Activated CD8-positive, alpha-beta memory T cell treated with anti-CD3 and anti-CD28 coated beads, Interleukin-2, amount 50 U/mL, for 24 hours (primary cell): Measurements from ENCODE around the gene SMPD2.
A peak's percentile ranks its signal among the peaks of the same experiment; 100 is the strongest.
"Not testable (repeated sequence)": the region's sequence is repeated elsewhere in the genome, so short reads cannot be mapped to it uniquely, and the experiment has no call there.

ENCODE experiments used
- DNase-seq: peaks from one replicate; pipeline ENCODE4 v3.0.0-alpha.2; 2020; ENCODE audit errors: extremely low read depth

Gene SMPD2

GRCh38 chr6:109461205-109461604, 20.7 kb downstream of the SMPD2 start:
- not testable (repeated sequence) for DNase-seq

- DNase-seq = no peak
These were observed 21.4 kb downstream of the SMPD2 start for GRCh38 chr6:109461733-109462526.

- no peak for DNase-seq
These were observed 25.2 kb downstream of the SMPD2 start for GRCh38 chr6:109465772-109466171.

GRCh38 chr6:109466212-109466923, 25.8 kb downstream of the SMPD2 start:
- no peak for DNase-seq

GRCh38 chr6:109467696-109468095, 27.2 kb downstream of the SMPD2 start:
- DNase-seq = no peak

- DNase-seq = no peak
These were observed 29.2 kb downstream of the SMPD2 start for GRCh38 chr6:109469591-109470189.

- no peak for DNase-seq
These were observed 30.7 kb downstream of the SMPD2 start for GRCh38 chr6:109471105-109471810.

- no peak for DNase-seq
These were observed 31.8 kb downstream of the SMPD2 start for GRCh38 chr6:109472132-109472995.

GRCh38 chr6:109473120-109473519, 32.6 kb downstream of the SMPD2 start:
- DNase-seq = no peak

- no peak for DNase-seq
These were observed 34.5 kb downstream of the SMPD2 start for GRCh38 chr6:109474995-109475394.

- DNase-seq = no peak
These were observed 35.1 kb downstream of the SMPD2 start for GRCh38 chr6:109475625-109476024.

- DNase-seq = no peak
These were observed 36.7 kb downstream of the SMPD2 start for GRCh38 chr6:109477184-109477583.

- no peak for DNase-seq
These were observed 37.2 kb downstream of the SMPD2 start for GRCh38 chr6:109477725-109478124.

- no peak for DNase-seq
These were observed 37.8 kb downstream of the SMPD2 start for GRCh38 chr6:109478222-109478805.

- DNase-seq = no peak
These were observed 38.5 kb downstream of the SMPD2 start for GRCh38 chr6:109478841-109479624.

- DNase-seq = no peak
These were observed 40.5 kb downstream of the SMPD2 start for GRCh38 chr6:109480993-109481480.

- peak; percentile 64 for DNase-seq
These were observed 42.6 kb downstream of the SMPD2 start, which contains the start of gene ZBTB24 for GRCh38 chr6:109482905-109483734. Gene ZBTB24, minus strand, starts transcription at chr6:109483219. Its CDS starts 1,193 bp downstream, at chr6:109482026.

- DNase-seq = no peak
These were observed 43.2 kb downstream of the SMPD2 start for GRCh38 chr6:109483735-109484057.

GRCh38 chr6:109484122-109484521, 43.6 kb downstream of the SMPD2 start:
- no peak for DNase-seq
